AG09309 (cell line): ENCODE results near the gene HOXB5.

Experiments
- DNase-seq: peaks from one replicate; pipeline ENCODE4 v3.0.0-alpha.2; 2010; ENCODE audit warnings: low read depth
- H3K4me3 ChIP-seq: 2 replicates; pipeline ENCODE4 v1.5.1; 2011; ENCODE audit warnings: mild to moderate bottlenecking, low read depth, low read length, moderate library complexity; ENCODE audit not compliant: control insufficient read depth
- TF ChIP-seq, protein P1 (sequence below): IDR thresholded peaks from 2 replicates; pipeline ENCODE4 v1.5.1; 2011; ENCODE audit warnings: mild to moderate bottlenecking, low read depth, low read length, inconsistent platforms; ENCODE audit not compliant: insufficient read depth, control insufficient read depth; ENCODE audit errors: missing control alignments

Gene HOXB5

DNA sequence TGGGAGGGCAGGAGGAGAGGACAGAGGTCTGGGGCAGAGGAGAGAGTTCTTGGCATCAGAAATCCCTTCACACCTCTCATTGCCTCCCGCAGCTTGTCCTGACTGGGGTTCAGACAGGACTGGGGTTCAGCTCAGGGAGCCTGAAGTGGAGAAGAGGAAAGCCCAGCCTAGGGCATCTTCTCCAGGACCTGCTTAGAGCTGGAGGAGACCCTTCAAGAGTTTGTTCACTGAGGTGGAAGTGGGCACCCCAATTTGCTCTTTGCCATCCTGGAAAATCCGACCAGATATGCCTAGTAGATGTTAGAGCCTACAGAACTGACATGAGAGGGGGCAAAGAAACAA lies 5.5 kb downstream of the HOXB5 start:
- DNase-seq, result no peak
- H3K4me3 ChIP-seq, result no peak overlapping the region
- TF ChIP-seq, protein P1, sequence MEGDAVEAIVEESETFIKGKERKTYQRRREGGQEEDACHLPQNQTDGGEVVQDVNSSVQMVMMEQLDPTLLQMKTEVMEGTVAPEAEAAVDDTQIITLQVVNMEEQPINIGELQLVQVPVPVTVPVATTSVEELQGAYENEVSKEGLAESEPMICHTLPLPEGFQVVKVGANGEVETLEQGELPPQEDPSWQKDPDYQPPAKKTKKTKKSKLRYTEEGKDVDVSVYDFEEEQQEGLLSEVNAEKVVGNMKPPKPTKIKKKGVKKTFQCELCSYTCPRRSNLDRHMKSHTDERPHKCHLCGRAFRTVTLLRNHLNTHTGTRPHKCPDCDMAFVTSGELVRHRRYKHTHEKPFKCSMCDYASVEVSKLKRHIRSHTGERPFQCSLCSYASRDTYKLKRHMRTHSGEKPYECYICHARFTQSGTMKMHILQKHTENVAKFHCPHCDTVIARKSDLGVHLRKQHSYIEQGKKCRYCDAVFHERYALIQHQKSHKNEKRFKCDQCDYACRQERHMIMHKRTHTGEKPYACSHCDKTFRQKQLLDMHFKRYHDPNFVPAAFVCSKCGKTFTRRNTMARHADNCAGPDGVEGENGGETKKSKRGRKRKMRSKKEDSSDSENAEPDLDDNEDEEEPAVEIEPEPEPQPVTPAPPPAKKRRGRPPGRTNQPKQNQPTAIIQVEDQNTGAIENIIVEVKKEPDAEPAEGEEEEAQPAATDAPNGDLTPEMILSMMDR, result no peak

DNA sequence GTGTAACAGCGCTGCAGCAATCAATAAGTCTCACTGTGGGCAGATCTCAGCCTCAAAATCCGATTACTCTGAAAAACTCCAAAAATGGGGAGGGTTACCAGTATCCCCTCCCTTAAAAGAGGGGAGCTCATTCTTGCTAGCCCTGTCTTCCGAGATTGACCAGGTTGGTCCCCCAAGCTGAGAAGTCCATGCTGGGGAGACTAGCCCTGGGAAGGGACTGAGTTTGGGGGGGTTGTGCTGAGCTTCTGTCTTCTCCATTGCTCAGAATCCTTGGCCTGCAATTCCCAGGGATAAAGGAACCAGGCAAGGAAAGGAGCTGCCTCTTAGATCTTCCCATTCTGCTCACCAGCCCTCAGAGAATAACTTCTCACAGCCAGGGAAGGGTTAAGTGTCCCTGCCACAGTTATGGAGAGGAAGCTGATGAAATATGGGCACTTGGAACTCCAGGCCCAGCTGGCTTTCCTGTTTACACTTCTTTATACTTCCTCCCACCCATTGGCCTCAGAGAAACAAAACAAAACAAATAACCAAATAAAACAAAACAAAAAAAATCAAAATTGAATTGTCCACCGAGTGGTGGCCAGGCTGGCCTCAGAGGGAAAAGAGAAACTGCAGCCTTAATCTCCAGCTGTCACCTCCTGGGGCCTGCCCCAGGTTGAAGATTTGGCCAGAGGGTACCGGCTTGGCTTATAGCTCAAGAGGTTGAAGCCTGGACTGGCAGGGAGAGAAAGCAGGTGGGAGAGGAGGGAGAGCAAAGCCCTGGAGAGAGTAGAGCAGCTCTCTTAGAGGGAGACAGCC lies 6.1 kb downstream of the HOXB5 start:
- no peak for DNase-seq
- TF ChIP-seq, protein P1, result no peak
- no peak overlapping the region for H3K4me3 ChIP-seq

DNA sequence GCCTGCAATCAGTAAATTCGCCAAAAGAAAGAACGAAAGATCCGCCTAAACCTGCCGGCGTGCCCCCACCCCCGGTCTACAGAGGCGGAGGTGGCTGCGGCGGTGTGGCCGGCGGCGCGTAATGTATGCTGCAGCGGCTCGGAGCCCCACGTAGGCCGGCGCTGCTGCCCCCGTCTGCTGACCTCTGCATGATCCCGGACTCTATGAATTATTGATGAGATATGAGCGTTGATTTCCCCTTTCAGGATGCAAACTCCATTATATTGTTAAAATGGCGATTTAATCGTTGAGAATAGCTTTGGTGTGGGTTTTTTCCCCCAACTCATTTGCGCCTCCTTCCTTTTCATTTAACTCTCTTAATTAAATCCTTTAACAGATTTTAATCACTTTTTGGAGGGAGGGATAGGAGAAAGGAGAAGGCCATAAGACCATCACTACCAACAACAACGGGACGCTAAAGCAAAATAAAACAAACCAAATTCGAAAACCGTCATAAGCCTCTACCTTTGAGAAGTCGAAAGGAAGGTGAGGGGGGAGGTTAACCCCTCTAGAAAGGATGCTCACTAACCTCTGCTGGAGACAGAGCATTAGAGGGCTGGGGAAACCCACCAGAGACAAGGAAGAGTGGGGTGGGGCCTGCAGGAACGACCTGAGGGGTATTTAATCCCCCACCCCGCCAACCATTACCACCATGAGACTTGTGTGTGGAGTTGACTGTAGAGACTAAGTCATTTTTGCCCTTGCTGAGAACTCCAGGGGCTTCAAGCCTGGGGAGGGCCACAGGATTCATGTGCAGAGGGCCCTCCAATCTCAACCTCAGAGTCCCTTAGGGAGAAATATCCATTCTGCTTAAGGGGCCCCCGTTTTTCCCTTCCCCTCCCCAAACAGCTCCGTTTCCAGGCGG lies 7.0 kb downstream of the HOXB5 start:
- DNase-seq, result no peak
- TF ChIP-seq, protein P1, result no peak
- H3K4me3 ChIP-seq, result no peak overlapping the region

DNA sequence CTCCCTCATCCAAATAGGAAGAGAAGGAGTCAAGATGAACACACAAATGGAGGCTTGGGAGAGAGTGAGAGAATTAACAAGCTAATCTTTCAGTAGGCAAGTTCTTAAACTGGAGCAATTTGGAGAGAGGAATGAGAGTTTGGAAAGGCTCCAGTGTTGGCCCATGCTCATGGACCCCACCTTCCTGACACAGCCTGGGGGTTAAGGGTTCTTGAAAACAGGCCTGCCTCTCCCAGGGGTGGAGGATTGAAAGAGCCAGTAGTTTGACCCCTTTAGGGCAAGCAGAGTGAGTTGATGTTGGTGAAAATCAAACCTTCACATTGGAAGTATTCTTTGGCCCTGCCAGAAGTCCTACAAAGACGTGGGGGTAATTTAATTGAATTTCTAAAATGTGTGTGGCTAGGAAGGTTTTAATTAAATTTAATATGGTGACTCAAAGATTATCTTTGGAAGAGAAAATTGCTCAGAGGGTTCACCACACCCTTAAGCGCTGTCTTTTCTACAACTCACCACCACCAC lies 9.3 kb downstream of the HOXB5 start:
- H3K4me3 ChIP-seq, result no peak overlapping the region
- TF ChIP-seq, protein P1, result no peak
- no peak for DNase-seq

DNA sequence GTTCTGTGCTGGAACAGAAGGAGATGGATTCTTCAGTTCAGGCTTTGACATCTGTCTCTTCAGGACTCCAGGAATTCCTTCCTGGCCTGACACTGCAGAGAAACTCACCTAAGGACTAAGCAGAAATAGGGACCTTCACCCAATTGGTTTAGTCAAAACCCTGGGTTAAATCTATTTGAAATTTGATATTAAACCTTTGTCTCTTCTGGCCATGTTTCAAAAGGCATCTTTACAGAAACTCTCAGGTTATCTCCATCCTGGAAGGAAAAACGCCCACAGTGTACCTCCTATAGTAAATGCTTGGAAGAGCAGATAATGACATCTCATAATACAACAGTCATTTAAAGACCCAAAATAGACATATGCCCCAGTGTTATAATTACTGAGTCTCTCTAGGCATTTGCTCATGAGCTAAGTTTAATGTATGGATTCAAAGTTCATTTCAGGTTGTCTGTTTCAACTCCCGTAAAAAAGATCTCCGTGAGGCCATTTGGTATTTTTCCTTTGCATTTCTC lies 9.8 kb downstream of the HOXB5 start:
- TF ChIP-seq, protein P1, result no peak
- H3K4me3 ChIP-seq, result no peak overlapping the region
- DNase-seq, result no peak

DNA sequence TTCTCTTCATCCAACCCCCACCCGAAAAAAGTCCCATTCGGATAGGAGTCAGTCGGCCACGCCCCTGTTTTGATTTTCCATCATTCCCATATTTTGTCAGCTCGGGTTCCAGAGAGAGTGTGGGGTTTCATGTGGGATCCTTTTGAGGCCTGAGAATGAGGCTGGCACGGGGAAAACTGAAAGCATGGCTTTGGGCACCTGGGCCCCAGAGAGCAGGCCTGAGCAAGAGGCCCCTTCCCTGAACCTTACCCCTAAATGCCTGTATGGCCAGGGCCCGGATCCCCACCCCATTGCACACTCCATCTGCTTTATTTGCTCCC lies 10.9 kb downstream of the HOXB5 start:
- no peak overlapping the region for H3K4me3 ChIP-seq
- DNase-seq, result no peak
- TF ChIP-seq, protein P1, result no peak
